Eye (tissue), 1 donor: ENCODE data around the gene INPP5E.

Experiments
- DNase-seq: peaks from one replicate; pipeline ENCODE4 v3.0.0-alpha.2; 2015

The INPP5E gene

GRCh38 chr9:136380381-136380780, 59.3 kb downstream of the INPP5E start:
- no peak for DNase-seq

DNA sequence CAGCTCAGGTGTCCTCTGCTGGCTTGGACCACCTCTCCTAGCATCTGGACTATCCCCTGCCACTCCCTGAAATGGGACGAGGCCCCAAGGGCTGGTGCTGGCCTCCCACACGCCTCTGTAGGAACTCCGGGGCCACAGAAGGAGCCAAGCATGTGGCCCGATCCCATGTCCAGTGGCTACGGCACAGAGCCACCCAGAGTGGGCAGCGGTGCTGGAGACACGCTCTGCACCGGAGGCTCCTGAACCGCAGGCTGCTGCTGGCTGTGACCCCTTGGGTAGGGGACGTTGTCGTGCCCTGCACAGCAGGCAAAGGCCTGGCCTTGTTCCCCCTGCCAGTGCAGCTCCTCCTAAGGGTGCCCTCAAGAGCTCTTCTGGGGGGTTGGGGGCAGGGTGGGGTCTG, 59.8 kb downstream of the INPP5E start:
- DNase-seq, result no peak

DNA sequence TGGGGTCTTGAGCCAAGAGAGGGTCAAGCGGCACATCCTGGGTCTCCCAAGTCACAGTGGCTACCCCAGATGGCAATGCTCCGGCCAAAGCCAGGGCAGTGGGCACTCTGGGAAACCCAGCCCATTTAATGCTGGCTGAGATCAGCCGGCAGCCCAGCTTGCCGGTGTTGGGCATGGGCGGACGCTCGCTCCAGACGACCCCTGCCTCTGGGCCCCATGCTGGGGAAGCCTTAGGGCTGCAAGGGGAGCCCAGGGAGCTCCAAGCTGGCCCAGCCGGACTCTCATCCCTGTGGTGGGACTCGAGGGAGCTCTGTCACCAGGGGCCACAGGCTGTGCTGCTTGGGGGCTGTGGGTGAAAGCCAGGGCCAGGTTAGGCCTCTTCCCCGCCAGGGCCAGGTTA, 60.2 kb downstream of the INPP5E start:
- DNase-seq, result no peak

- DNase-seq, result no peak
Observed at GRCh38 chr9:136379003-136379287, 60.7 kb downstream of the INPP5E start.
